ENCODE data around the gene HDHD3.

GRCh38 chr9:113375057-113376023 lies 1.4 kb downstream of the HDHD3 start:
- TF ChIP-seq CTCF (conservative IDR thresholded peaks at IDR 0.05; ENCODE audit: low read length) = no peak
- no peak for TF ChIP-seq EZH2phosphoT487 (IDR thresholded peaks at IDR 0.05; ENCODE audit: borderline replicate concordance, low read depth, low read length)

Measured in OCI-LY7 (cell line).